DND-41 (cell line): Measurements from ENCODE around the gene CUEDC2.

Source experiments
- ATAC-seq: fragments of 200-7000 bp; cut with Tn5 transposase; 3 replicates; pipeline ENCODE4 v1.9.1; 2021; ENCODE audit warnings: low read depth; ENCODE audit not compliant: insufficient read depth
- DNase-seq: peaks from one replicate; pipeline ENCODE4 v3.0.0-alpha.2; 2020
- H2AFZ ChIP-seq: 2 replicates; pipeline ENCODE4 v1.6.0; 2012; ENCODE audit warnings: low read depth, low read length
- H3K27ac ChIP-seq: 2 replicates; pipeline ENCODE4 v1.5.1; 2012; ENCODE audit warnings: low read length, inconsistent platforms
- H3K27me3 ChIP-seq: fragments of 200-600 bp; sonication (generic); 2 replicates; pipeline ENCODE4 v1.6.0; 2012; ENCODE audit warnings: low read length, mild to moderate bottlenecking, inconsistent platforms; ENCODE audit not compliant: insufficient read depth, poor library complexity
- H3K36me3 ChIP-seq: 2 replicates; pipeline ENCODE4 v1.5.1; 2012; ENCODE audit warnings: low read length, inconsistent platforms; ENCODE audit not compliant: insufficient read depth
- H3K4me1 ChIP-seq: 2 replicates; pipeline ENCODE4 v1.5.1; 2012; ENCODE audit warnings: mild to moderate bottlenecking, low read length; ENCODE audit not compliant: insufficient read depth
- H3K4me2 ChIP-seq: 2 replicates; pipeline ENCODE4 v1.6.0; 2012; ENCODE audit warnings: mild to moderate bottlenecking, moderate library complexity, low read length, inconsistent platforms; ENCODE audit not compliant: insufficient read depth
- H3K4me3 ChIP-seq, 2 experiments: fragments of 200-600 bp in 1 of 2; shearing (Covaris generic) in 1 of 2; 2 replicates each; pipeline ENCODE4 v1.5.1; 2012 to 2016; ENCODE audit warnings: inconsistent platforms in 2 of 2, low read length in 2 of 2, mild to moderate bottlenecking in 2 of 2, low read depth in 1 of 2, moderate library complexity in 1 of 2
- H3K79me2 ChIP-seq: 2 replicates; pipeline ENCODE4 v1.6.0; 2012; ENCODE audit warnings: low read length, inconsistent platforms; ENCODE audit not compliant: insufficient read depth
- H3K9ac ChIP-seq: 2 replicates; pipeline ENCODE4 v1.6.0; 2012; ENCODE audit warnings: low read depth, mild to moderate bottlenecking, inconsistent platforms, low read length, moderate library complexity
- H3K9me3 ChIP-seq: 2 replicates; pipeline ENCODE4 v1.5.1; 2012; ENCODE audit warnings: low read length, moderate library complexity, mild to moderate bottlenecking, inconsistent platforms; ENCODE audit not compliant: insufficient read depth, severe bottlenecking
- H4K20me1 ChIP-seq: 2 replicates; pipeline ENCODE4 v1.6.0; 2012; ENCODE audit warnings: low read length; ENCODE audit not compliant: insufficient read depth
- EZH2 ChIP-seq: IDR thresholded peaks from 3 replicates; pipeline ENCODE4 v1.6.1; 2012; ENCODE audit warnings: borderline replicate concordance, low read depth, mild to moderate bottlenecking, moderate library complexity, low read length, inconsistent platforms; ENCODE audit not compliant: severe bottlenecking
- TF ChIP-seq, protein P1 (sequence below): IDR thresholded peaks from 2 replicates; pipeline ENCODE4 v1.5.1; 2012; ENCODE audit warnings: borderline replicate concordance, low read length, moderate library complexity, mild to moderate bottlenecking; ENCODE audit not compliant: poor library complexity, severe bottlenecking; ENCODE audit errors: extremely low read depth

Gene CUEDC2

DNA sequence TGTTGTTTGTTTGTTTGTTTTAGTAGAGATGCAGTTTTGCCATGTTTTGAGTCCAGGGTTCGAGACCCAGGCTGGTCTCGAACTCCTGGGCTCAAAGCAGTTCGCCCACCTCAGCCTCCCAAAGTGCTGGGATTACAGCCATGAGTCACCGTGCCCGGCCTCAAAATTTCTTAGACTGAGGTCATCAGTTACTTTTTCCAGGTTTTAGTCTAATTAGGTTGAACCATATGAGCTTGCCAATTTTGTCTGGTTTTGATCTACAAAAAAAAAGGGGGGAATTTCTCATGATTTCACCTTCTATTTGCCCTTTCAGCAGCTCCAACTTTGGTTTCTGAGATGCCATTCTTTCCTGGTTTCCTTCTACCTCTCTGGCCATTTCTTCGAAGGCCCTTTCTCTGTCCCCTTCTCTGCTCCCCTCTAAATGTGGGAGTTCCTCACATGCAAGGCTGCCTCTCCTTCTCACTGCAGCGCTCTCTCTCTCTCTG is 5.5 kb downstream of the CUEDC2 start:
- TF ChIP-seq, protein P1, sequence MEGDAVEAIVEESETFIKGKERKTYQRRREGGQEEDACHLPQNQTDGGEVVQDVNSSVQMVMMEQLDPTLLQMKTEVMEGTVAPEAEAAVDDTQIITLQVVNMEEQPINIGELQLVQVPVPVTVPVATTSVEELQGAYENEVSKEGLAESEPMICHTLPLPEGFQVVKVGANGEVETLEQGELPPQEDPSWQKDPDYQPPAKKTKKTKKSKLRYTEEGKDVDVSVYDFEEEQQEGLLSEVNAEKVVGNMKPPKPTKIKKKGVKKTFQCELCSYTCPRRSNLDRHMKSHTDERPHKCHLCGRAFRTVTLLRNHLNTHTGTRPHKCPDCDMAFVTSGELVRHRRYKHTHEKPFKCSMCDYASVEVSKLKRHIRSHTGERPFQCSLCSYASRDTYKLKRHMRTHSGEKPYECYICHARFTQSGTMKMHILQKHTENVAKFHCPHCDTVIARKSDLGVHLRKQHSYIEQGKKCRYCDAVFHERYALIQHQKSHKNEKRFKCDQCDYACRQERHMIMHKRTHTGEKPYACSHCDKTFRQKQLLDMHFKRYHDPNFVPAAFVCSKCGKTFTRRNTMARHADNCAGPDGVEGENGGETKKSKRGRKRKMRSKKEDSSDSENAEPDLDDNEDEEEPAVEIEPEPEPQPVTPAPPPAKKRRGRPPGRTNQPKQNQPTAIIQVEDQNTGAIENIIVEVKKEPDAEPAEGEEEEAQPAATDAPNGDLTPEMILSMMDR = no peak
- TF ChIP-seq EZH2 = no peak
- Histone ChIP-seq H3K4me1 (peaks cover 28% of the 10 kb centered on the region), H2AFZ (no peak overlapping the region), H3K4me3 (no peak overlapping the region), H3K27me3 (no peaks in the 10 kb centered on the region), H3K9ac (no peak overlapping the region), H3K9me3 (no peaks in the 10 kb centered on the region), H3K79me2 (peaks cover 23% of the 10 kb centered on the region), H4K20me1 (peaks cover 9% of the 10 kb centered on the region; the same call in 1 of the 2 replicates), H3K36me3 (peaks cover 34% of the 10 kb centered on the region), H3K4me2 (no peak overlapping the region), H3K27ac (no peak overlapping the region)
- ATAC-seq = no peak
- no peak for DNase-seq

DNA sequence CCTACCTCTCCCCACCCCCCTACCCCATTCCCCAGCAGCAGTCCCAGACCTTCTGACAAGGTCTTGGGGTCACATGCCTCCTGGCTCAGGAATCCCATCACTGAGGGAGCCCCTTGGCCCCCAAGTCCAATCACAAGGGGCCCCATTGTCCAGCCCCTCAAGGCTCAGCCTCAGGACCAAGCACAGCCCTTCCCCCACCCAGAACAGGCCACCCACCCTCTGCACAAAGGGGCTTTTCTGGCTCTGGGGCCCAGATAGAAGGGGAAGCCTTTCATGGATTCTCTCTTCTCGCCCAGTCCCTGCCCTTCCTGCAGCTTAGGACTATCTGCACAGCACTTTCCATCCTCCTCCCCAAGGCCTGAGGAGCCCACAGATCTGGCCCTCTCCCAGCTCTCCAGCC is 6.9 kb downstream of the CUEDC2 start:
- TF ChIP-seq, protein P1 = no peak
- TF ChIP-seq EZH2 = no peak
- H3K9me3 ChIP-seq = no peaks in the 10 kb centered on the region
- peaks cover 31% of the 10 kb centered on the region for H3K36me3 ChIP-seq
- H4K20me1 ChIP-seq = peaks cover 9% of the 10 kb centered on the region; the same call in 1 of the 2 replicates
- no peak overlapping the region for H3K27ac ChIP-seq
- no peak overlapping the region for H3K9ac ChIP-seq
- peaks cover 14% of the 10 kb centered on the region for H3K79me2 ChIP-seq
- H3K4me1 ChIP-seq = peaks cover 21% of the 10 kb centered on the region
- H2AFZ ChIP-seq = no peak overlapping the region
- no peak for ATAC-seq
- H3K4me2 ChIP-seq = no peak overlapping the region
- DNase-seq = no peak
- no peaks in the 10 kb centered on the region for H3K27me3 ChIP-seq
- H3K4me3 ChIP-seq = no peak overlapping the region

DNA sequence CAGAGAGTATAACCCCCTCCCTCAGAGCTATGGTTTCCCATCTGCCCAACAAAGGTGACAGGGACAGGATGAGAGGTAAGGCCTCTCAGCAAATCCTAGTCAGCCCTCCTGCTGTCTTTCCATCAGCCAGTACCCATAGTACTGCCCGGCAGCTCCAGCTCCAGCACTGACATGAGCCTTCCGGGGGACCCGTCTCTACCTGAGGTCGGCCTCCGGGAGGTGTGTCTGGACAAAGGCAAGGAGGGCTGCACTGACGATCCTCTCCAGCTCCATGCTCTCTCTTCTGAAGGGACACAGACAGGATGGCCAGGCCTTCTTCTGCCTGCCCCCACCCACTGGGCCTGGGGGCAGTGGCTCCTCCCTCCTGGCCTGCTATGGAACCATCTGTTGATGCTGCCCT is 7.5 kb downstream of the CUEDC2 start:
- H3K4me1 ChIP-seq = peaks cover 26% of the 10 kb centered on the region
- DNase-seq (no peak), ATAC-seq (no peak)
- peaks cover 13% of the 10 kb centered on the region for H3K79me2 ChIP-seq
- no peak overlapping the region for H3K27ac ChIP-seq
- no peaks in the 10 kb centered on the region for H3K27me3 ChIP-seq
- H3K4me3 ChIP-seq = no peak overlapping the region
- no peak overlapping the region for H3K9ac ChIP-seq
- H3K36me3 ChIP-seq = peaks cover 31% of the 10 kb centered on the region
- no peak overlapping the region for H3K4me2 ChIP-seq
- no peak overlapping the region for H2AFZ ChIP-seq
- no peaks in the 10 kb centered on the region for H3K9me3 ChIP-seq
- H4K20me1 ChIP-seq = peaks cover 9% of the 10 kb centered on the region; the same call in 1 of the 2 replicates
- TF ChIP-seq, protein P1 = no peak
- no peak for TF ChIP-seq EZH2

DNA sequence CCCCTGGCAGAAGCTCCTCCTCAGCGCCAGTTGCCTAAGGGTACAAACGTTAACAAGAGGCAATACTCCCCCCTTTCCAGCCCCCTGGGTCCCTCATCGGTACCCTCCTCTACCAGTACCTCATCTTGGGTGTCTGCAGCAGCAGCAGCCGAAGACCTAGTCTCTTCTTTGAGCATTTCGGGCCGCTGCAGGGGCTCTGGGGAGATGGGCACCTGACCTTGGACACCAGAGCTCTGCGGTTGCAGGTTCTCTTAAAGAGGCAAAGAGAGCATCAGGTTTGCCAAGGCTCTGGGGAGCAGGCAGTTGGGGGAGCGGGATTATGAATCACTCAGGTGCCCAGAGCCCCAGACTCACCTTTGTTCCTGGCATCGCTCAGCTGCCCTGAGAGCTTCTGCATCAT is 8.2 kb downstream of the CUEDC2 start:
- no peak overlapping the region for H3K9ac ChIP-seq
- no peak overlapping the region for H3K4me3 ChIP-seq
- ATAC-seq = no peak

More for the DNA sequence above, 8.2 kb downstream of the CUEDC2 start:
- peaks cover 13% of the 10 kb centered on the region for H3K79me2 ChIP-seq
- peaks cover 10% of the 10 kb centered on the region; the same call in 1 of the 2 replicates for H4K20me1 ChIP-seq
- no peaks in the 10 kb centered on the region for H3K27me3 ChIP-seq
- H3K9me3 ChIP-seq = no peaks in the 10 kb centered on the region
- TF ChIP-seq EZH2 = no peak
- no peak for DNase-seq
- H3K4me1 ChIP-seq = peaks cover 34% of the 10 kb centered on the region
- no peak overlapping the region for H2AFZ ChIP-seq
- no peak overlapping the region for H3K27ac ChIP-seq
- H3K4me2 ChIP-seq = no peak overlapping the region
- peaks cover 31% of the 10 kb centered on the region for H3K36me3 ChIP-seq
